HG03460 (cell line): Measurements from ENCODE around the gene NBPF3.

ENCODE experiments used
- ATAC-seq: cut with Tn5 transposase; IDR thresholded peaks from one replicate; pipeline ENCODE4 v1.9.1; 2021; ENCODE audit not compliant: unreplicated experiment

NBPF3 gene

DNA sequence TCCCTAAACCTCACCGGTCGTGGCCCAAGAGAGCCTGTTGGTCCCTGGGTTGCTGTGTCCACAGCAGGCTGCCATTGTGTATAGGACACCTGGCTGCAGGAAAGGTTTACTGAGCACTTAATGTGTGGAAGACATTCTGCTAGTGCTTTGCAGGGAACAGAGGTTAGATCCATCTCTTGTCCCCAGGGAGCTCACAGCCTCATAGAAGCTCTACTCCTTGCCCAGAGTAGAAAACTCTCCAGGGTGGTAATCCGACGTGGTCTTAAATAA, 52.4 kb downstream of the NBPF3 start:
- ATAC-seq = no peak

DNA sequence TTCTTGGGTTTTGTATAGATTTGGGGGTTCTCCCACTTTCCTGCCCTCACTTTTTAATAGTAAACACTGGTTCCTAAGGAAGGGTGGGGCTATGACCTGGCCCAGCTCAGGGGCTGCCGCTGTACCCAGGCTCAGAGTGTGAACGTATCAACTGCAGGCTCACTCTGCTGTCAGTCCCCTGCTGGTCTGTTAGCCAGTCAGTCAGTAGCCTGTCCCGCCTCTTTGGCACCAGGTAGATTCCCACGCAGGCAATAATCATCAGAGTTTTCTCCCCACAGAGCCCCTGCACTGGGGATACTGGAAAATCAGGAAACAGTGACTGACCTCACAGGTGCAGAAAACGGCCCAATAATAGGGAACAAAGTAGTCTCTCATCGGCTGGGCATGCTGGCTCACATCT, 54.3 kb downstream of the NBPF3 start:
- no peak for ATAC-seq

DNA sequence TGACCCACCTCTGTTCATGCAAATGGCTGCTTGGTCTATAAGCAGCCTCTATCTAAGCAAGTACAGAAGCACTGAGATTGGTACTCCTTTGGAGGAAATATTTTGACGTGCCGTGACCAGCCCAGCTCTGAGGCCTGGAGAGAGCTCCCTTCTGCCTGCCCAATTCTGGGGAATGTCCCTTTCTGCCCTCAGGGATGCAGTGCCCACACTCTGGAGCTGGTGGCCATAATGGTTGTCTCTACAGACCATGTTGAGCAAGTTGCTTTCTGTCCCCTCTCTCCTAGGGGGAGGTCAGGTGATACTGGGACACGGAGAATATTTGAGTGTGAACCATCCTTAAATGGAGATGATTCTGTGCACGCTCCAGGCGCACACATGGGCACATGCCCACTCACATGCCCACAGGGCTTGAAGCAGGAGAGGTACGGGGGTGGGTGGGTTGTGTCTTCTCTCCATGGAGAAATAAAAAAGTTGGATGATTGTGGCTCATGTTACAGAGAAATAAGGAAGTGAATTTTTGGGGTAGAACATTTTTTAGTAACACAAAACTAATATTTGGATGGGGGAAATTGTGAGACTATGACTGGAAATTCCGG, 55.4 kb downstream of the NBPF3 start:
- no peak for ATAC-seq

DNA sequence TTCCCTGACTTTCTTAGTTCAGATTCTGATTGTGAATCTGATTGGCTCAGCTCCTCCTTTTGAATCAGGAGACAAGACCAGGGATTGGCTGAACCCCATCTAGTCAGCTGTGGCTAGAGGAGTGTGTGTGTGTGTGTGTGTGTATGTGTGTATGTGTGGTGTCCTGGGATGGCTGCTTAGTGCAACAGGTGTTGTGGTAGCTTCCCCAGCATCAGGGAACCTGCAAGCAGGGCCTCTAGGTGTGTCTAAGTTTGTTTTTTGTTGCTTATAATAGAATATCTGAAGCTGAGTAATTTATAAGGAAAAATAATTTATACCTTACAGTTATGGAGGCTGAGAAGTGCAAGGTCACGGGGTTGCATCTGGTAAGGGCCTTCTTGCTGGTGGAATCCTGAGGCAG, 56.1 kb downstream of the NBPF3 start:
- no peak for ATAC-seq

DNA sequence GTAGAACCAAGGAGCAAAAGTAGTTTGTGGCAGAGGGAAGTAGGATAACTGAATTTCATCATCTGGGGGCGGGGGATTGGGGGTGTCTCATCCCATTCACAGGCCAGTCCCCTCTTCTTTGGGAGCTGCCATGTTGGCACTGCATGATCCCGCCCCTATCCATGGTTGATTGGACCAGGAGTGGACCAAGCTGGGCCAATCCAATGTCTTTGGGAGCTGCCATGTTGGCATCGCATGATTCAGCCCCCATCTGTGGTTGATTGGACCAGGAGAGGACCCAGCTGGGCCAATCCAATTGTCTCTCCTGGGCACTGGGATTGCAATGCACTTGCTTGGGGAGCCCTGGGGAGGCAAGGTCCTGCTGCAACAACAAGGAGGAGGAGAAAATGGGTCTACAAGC, 56.9 kb downstream of the NBPF3 start:
- no peak for ATAC-seq

DNA sequence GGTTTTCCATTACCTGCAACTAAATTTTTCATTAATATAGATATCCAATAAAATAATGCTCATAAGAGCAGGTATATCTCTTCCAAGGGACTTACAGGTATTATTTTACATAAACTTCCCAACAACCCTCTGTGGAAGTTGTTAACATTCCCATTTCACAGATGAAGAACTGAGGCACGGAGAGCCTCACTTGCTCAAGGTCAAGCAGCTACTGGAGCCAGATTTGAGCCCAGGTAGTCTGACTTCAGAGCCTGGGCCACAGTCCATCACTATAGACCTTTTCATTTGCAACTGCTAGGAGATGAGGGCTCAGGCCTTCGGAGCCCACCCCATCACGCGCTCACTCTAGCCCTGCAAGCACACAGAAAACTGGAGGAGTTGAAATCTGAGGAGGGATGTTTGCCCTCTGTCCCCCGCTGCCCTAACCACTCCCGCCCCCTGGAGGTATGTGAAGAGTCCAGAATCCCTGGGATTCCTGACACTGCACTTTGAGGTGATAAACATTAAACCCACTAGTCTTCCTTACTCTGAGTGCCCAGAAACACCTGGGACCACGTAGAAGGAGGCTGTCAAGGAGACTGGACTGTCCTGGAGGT, 57.6 kb downstream of the NBPF3 start:
- ATAC-seq = no peak

DNA sequence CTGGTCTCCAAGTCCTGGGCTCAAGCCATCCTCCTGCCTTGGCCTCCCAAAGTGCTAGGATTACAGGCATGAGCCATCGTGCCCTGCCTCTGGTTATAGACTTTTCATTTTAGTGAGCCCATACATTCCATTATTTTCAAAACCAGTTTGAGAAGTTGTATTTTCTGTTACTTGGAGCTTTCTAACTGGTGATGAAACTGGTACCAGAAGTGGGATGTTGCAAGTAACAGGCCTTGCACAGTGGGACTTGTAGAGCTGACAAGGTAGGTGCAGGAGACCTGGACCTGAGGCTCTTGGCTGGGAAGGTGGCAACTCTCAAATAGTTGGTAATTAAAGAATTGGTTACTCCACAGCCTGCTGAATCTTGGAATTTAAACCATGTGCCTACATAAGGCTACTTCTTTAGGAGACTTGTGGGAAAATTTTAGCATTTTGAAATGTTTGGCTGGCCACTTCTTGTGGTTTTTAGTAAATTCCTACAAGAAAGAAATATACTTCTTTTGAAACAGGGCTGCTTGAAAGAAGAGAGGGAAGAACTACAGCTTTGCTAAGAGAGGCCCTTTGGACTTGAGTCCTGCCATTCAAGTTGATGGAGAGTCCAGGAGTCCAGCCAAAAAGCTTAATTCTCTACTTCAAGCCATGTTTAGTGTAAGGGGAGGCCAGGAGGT, 59.5 kb downstream of the NBPF3 start:
- no peak for ATAC-seq

DNA sequence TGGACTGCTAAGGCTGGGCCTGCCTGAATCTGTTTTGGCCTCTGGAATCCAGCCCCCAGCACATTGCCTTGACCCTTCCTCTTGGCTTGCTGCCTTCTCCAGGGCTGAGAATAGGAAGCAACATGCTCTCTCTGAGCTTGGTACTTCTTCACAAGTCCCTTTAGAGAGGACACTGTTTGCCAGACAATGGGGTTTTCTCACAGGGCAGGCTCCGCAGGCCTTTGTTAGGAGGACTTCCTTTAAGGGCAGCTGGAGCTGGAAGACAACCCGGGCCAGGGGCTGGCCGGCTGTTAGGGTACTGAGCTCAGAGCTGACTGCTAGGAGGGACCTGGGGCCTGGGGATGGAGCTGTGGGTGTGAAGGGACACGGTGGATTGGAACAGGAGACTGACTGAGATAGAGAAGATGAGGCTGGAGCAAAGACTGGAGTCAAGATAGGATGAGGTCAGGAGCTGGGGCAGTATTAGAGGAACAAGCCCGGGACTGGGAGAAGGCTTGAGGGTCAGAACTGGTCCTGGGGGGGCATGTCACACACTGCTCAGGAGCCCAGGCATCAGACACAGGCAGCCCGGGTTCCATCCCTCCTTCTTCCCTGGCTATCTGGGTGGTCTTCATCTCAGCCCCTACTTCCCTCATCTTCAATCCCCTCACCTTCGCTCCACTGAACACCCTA, 63.9 kb downstream of the NBPF3 start:
- ATAC-seq = no peak

DNA sequence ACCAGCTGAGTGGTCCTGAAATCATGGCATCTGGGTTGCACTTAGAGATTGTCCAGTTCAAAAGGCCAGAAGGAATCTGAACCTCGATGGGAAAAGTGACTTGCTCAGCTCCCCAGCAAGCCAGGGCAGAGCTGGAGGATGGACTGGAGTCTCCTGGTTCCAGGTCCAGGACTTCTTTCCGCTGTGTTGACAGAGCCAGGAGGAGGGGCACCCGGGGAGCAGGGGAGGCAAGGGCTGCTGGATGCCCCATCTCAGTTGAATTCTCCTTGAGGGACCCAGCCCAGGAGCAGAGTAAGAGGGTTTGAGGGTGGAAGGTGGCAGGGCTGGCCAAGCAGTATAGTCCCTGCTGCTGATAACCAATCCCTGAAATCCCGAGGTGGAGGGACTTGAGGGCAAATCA, 66.9 kb downstream of the NBPF3 start:
- no peak for ATAC-seq

DNA sequence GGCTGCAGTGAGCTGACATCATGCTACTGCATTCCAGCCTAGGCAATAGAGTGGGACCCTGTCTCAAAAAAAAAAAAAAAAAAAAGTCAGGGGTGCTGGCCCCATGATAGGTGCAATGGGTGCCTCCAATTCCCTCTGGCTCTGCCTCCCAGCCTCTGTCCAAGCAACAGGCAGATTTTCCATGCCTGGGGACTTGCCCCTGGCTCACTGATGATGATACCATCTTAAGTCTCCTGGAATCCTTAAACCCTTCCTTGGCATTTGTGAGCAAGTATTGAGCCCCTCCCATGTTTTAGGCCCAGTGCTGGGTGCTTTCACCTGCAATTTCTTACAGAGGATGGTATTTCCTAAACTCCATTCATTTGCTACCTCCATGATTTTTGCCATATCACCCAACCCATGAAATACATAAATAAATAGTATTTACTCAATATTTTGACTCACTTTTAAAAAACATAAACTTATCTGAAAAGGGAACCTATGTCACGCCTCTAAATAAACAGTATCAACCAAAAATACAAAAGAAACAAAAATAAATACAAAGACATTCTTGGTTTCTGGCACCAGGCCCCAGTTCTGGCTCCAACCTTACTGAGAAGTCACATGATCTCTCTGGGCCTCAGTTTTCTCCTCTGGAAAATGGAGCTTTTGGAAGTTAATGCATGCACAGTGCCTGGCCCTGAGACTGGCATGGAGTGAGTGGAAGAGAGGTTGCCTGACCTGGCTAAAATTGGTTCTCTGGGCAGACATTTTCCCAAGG, 67.8 kb downstream of the NBPF3 start:
- ATAC-seq = no peak

DNA sequence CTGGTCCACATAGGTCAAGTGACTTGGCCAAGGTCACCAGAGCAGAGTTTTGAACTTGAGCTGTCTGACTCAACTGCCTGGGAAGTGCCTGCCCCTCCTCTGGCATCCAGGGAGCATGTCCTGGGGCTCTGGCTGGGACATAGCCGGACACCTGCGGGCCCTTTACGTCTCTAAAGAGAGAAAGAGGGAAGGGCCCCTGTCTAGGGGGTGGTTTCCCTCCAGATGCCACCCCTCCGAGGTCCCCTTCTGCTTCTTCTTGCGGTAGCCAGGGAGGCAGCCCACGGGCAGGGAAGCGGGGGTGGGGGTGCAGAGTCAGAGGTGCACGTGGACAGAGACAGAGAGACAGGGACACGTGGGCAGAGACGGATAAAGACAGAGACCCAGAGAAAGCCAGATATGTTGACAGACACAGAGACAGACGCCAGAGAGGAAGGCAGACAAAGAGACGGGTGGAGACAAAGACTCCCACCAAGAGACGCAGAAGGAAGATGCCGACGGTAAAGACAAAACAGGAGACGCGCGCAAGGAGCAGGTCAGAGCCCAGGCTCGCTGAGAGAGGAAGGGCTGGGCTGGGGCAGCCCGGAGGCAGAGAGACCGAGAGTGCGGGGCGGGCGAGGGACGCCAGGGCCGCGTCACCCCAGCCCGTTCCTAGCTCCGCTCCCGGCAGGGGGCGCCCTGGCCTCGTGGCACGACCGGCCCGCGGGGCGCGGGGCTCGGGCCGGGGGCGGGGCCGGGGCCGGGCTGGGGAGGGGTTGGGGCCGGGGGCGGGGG, 68.8 kb downstream of the NBPF3 start:
- peak; percentile 57 for ATAC-seq

DNA sequence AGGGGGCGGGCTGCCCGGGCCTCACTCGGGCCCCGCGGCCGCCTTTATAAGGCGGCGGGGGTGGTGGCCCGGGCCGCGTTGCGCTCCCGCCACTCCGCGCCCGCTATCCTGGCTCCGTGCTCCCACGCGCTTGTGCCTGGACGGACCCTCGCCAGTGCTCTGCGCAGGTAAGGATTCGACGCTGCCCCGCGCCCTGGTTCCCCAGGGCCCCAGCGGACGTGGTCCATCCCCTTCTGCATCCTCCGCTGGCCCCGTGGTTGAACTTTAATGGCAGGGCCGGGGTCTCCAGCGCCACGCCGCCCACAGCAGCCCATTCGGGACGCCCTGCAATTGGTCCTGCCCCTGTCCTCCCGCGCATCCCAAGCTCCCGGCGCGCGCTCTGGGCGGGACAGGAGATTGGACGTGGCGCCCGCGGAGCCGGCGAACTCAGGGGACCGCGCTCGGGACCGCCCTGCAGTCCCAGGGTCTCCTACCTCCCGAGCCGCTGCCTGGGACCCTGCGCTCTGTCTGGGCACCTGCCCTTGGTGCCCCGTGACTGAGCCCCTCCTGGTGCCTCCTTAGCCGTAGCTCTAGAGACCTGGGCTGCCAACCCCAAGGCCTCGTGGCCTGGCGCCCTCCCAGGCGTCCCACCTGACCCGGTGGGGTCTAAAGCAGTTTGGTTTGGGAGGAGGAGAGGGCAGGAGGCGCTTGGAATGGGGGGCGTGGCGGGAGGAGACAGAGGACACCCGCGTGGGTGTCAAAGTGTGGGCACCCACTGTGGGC, 69.6 kb downstream of the NBPF3 start, which contains the start of gene ALPL:
TSS of gene ALPL (plus strand) at position 73 of the 762 bp plus-strand sequence. CDS start 44,659 bp downstream, outside the sequence.
- no peak for ATAC-seq

DNA sequence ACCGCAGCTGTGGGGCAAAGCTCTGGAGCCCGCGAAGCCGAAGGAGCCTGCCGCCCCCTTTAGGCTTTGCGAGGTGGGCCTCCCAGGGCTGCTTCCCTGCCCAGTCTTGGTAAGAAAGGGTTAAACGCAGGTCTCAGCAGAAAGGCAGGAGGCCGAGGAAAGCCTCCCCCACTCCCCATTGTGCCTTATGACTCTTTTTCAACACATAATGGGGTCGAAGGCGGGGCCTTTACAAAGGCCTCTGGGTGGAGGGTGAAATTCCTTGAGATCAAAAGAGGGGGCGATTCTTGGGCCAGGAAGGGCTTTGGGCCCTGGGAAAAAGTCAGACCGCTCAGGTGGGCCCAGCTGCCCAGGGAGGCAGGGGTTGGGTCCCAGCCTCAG, 70.2 kb downstream of the NBPF3 start:
- no peak for ATAC-seq

DNA sequence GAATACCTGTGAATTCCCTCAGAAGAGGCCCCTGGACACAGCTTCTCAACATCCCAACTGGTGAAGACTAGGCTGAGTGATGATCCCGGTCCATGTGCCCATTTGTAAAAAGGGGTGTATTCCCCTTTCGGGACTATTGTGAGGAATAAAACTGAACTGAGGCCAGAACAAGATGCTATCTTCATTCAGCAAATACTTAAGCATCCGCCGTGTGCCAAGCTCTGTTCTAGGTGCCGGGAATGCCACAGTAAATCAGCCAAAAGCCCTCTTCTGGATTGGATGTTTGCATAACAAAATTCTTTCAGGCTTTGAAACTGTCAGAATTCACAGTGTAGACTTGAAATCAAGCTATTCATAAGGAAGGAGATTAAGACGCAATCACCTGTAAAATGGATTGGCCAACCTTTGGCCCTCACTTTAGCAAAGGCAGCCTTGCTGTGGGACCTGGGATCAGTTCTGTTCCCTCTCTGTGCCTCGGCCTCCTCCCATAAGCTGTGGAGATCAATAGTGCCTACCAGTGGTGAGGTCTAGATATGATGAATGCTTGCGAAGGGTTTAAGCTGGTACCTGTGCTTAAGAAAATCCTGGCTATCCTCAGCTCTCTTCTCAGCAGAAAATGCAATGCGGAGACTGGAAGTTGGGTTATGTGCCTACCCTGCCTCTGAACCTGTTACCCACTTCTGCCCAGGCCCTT, 71.1 kb downstream of the NBPF3 start:
- no peak for ATAC-seq

DNA sequence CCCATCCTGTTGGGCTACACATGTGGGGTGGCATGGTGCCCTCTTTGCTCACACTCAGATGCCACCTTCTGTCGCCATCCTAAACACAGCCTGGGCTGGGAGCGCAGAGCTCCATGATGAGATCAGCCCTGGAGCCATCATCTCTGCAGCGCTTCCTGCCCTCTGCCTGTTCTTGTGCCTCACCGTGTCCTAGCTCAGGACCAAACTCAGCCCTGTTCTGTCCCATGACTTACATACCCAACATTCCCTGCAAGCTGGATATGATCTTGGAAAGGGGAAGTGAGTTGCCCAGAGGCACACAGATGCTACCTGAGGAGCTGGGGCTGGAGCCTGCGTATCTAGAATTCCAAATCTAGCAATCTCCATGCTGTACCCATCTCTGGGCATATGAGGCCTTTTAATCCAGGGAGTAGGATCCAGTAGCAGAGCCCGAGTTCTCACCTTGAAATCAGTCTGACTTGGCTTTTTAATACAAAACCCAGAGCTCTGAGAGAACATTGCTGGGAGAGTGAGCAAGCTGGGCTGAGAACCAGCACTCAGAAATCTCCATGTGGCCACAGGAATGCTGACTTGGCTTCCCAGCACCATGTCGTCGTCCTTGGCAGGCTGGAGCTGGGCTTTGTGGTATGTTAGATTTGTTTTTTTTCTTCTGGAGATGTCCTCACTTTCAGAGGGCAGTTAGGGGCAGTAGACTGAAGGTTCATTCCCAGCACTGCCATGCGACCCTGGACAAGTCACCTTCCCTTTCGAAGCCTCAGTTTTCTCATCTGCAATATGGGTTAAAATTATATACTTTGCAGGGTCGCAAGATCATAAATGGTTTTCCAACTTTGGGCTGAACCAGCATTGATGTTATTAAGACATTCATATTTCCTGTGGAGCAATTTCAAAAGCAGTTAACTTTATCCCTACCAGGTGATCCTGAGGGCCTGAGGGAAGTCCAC, 71.9 kb downstream of the NBPF3 start:
- no peak for ATAC-seq

DNA sequence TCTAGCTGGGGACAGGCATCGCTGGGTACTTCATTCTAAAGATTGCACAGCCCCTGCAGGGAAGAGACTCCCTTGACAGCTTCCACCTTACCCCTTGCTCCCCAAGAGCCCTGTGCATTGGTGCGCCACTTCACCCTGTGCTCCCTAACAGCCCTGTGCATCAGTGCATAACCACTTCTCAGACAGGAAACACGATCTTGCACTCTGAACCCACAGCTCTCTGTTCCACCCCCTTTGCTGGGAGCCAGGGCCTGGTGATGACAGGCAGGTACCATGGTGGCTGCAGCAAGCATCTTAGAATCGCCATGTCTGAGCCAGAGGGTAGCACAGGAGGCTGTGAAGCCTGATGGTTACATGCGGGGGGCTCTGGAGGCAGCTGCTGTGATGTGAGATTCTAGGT, 74.3 kb downstream of the NBPF3 start:
- peak; percentile 78 for ATAC-seq

DNA sequence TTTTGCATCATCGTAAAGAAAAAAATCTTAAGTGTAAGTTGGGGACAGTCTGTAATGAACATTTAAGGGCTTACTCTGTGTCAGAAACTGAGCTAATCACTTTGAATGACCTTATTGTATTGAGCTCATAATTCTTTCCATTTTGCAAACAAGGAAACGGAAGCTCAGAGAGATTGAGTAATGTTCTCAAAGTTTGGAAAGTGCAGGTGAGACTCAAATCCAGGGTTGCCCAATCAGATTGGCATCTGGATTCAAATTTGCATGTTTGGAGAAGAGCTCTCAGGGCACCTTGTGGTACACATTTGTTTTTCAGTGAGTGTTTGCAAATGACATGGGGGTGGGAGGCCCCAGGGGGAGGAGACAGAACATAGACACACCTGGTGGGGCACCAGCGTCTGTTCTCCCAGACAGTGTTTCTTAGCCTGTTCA, 77.2 kb downstream of the NBPF3 start:
- ATAC-seq = no peak
